Motor neuron (in vitro differentiated cells): ENCODE data around the gene PLCB1. TPM values are rescaled to one million over a fixed set of nuclear protein-coding genes. Genes with fewer than 3 reads are reported as not detected.
"Not testable (repeated sequence)": the region's sequence is repeated elsewhere in the genome, so short reads cannot be mapped to it uniquely, and the experiment has no call there.

Source experiments
- ATAC-seq, 8 experiments: fragments of 200-7000 bp; cut with Tn5 transposase; replicated peaks in 6 of 8; 2 replicates each; pipeline ENCODE4 v1.8.0; 2021; ENCODE audit warnings: mild to moderate bottlenecking in 8 of 8, moderate library complexity in 8 of 8
- H3K27ac ChIP-seq, 2 donors: fragments of 250-450 bp; sonication (Bioruptor Pico); 2 replicates each; pipeline ENCODE4 v1.9.0; 2021; ENCODE audit warnings: antibody characterized with exemption in 2 of 2, mild to moderate bottlenecking in 2 of 2, moderate library complexity in 1 of 2
- H3K4me1 ChIP-seq, 2 donors: fragments of 250-450 bp; sonication (Bioruptor Pico); replicated peaks in 1 of 2; 2 replicates each; pipeline ENCODE4 v1.6.1; 2021; ENCODE audit warnings: antibody characterized with exemption in 2 of 2, mild to moderate bottlenecking in 2 of 2, moderate library complexity in 1 of 2
- H3K4me3 ChIP-seq, 5 donors: fragments of 250-450 bp; sonication (Bioruptor Pico); 2 replicates each; pipeline ENCODE4 v1.9.0; 2021; ENCODE audit warnings: antibody characterized with exemption in 5 of 5, mild to moderate bottlenecking in 5 of 5, moderate library complexity in 4 of 5
- WGBS, 10 experiments: fragments of 450-650 bp; shearing (Covaris generic); methylation state at CpG; one replicate each; pipeline ENCODE4 v1.0.0; 2022; 5-methylcytosine and 5-hydroxymethylcytosine counted together
- in situ Hi-C, 9 experiments: fragments of 400-800 bp; cut with MboI; loops; one replicate each; pipeline ENCODE4 v1.15.0; 2021; ENCODE audit warnings: low sequenced_read_pairs in 9 of 9, low pct_unique_long_range_greater_than_20kb in 2 of 9; ENCODE audit not compliant: unreplicated experiment in 9 of 9
- total RNA-seq, 8 experiments: library from RNA; unstranded; fragments of 300-600 nt; gene quantifications; 2 replicates each; pipeline versions ENCODE4 v1.2.3 to v1.2.4, GENCODE V29; 2022

PLCB1 gene
- total RNA-seq, 8 experiments from 2014 or later: 7.7 to 65.5 (median 36.2) TPM

DNA sequence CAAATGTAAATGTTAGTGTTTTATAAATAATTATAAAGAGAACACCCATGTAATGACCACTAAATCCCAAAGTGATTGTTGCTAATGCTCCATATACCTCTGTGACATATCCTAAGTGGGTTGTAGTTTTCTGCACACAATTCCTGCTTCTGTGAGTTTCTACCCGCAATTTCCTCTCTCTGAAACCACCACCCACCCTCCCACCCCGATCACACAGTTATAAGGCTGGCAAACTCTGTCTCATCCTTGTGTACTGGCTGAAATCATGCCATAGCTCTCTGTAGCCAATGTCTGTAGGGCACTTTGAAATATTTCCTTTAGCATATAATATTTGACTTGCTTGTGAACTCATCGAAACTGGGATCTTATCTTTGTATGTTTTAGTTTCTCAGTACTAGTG is 236.6 kb downstream of the PLCB1 start:
- in situ Hi-C loops: no loop called here
- H3K27ac ChIP-seq: no peak overlapping the region
- peaks cover 0 to 4% of the 10 kb centered on the region in 2 donors for H3K4me1 ChIP-seq
- WGBS, 10 experiments: 35 to 100% (median 80%) methylated on average over 1 to 3 of the region's 3 CpGs; no CpG with 5 or more reads in 5 of the 10 experiments
- no peak for ATAC-seq
- H3K4me3 ChIP-seq: no peak overlapping the region

GRCh38 chr20:8369311-8369710 is 237.2 kb downstream of the PLCB1 start:
- Histone ChIP-seq H3K27ac (no peak overlapping the region), H3K4me3 (no peak overlapping the region), H3K4me1 (peaks cover 0 to 4% of the 10 kb centered on the region in 2 donors)
- no peak for ATAC-seq
- WGBS, 10 experiments: 60 to 100% (median 100%) methylated on average over 1 to 2 of the region's 2 CpGs; no CpG with 5 or more reads in 2 of the 10 experiments
- in situ Hi-C loops: no loop called here

DNA sequence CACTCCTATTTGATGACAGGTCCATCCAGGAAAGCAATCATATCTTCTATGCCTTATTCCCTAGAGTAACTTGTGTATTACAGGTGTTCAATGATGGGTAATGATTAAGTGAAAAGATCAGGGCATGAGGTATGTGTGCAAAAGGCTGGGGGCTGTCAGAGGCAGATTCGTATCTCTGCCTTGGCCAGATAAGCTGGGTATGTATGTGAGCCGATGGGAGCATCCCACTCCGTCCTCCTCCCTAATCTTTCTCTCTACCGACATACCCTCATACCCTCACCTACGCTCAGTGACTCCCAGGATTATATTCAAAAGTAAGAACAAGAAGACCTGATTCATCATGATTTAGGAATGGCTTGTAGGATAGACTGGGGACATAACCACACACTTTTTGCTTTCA is 238.7 kb downstream of the PLCB1 start:
- in situ Hi-C loops: no loop called here
- Histone ChIP-seq H3K4me3 (no peak overlapping the region), H3K27ac (no peak overlapping the region), H3K4me1 (peaks cover 0 to 2% of the 10 kb centered on the region in 2 donors)
- 90 to 100% (median 94%) methylated on average over 2 to 5 of the region's 5 CpGs; no CpG with 5 or more reads in 5 of the 10 experiments for WGBS, 10 experiments
- ATAC-seq: no peak

- 61 to 95% (median 85%) methylated on average over 2 to 5 of the region's 5 CpGs for WGBS, 10 experiments
- in situ Hi-C loops: no loop called here
- ATAC-seq: no peak
- H3K27ac ChIP-seq: no peak overlapping the region
- no peaks in the 10 kb centered on the region for H3K4me1 ChIP-seq
- H3K4me3 ChIP-seq: no peak overlapping the region
These were observed 240.8 kb downstream of the PLCB1 start for GRCh38 chr20:8372824-8373380.

DNA sequence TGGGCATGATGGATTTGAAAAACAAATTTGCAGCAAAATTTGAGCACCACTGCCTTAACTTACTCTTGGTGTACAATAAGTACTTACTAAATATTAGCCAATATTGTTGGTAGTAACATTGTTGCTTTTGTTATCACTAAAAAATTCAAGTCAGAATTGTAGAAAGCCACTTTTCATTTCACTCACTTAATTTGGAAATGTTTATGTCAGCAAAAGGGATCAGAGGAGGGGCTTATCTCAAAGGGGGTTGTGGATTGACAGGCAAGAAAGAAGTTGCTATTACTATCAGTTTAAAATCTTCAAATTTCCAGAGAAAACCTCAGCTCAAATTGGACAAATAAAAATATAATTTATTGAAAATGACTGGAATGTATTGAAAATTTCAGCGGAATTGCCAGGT is 241.5 kb downstream of the PLCB1 start:
- in situ Hi-C loops: no loop called here
- no peak overlapping the region for H3K4me3 ChIP-seq
- no peak overlapping the region for H3K27ac ChIP-seq
- WGBS, 10 experiments: 100% methylated on average over 1 of the region's 1 CpG; no CpG with 5 or more reads in 2 of the 10 experiments
- no peak for ATAC-seq
- H3K4me1 ChIP-seq: no peaks in the 10 kb centered on the region

DNA sequence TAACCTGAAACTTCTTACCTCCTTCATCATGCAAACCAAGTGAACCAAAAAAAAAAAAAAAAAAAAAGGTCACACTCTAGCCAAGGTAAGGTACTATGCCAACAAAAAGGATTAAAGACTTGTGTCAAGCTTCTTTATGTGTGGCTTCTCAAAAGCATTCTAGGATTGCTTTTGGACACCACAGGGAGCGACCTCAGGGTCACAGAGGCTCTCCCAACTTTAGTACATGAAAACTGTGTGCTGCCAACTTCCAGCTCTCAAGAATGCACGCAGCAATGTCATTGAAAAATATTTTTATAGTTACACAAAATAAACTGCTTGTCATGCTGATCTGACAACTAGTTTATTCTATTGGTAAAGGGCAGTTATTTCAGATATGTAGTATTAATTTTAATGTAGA is 243.8 kb downstream of the PLCB1 start:
- 57 to 100% (median 80%) methylated on average over 1 to 2 of the region's 2 CpGs; no CpG with 5 or more reads in 1 of the 10 experiments for WGBS, 10 experiments
- no peaks in the 10 kb centered on the region for H3K4me1 ChIP-seq
- ATAC-seq: no peak
- H3K27ac ChIP-seq: no peak overlapping the region
- in situ Hi-C loops: loop anchor here in 3 of 9 experiments (25.0 kb wide), 4 partner anchors 239 to 439 kb away; partner anchors contain the start of genes PLCB1 (in 2 of the 3) and HAO1 (in 1 of the 3)
- H3K4me3 ChIP-seq: no peak overlapping the region

DNA sequence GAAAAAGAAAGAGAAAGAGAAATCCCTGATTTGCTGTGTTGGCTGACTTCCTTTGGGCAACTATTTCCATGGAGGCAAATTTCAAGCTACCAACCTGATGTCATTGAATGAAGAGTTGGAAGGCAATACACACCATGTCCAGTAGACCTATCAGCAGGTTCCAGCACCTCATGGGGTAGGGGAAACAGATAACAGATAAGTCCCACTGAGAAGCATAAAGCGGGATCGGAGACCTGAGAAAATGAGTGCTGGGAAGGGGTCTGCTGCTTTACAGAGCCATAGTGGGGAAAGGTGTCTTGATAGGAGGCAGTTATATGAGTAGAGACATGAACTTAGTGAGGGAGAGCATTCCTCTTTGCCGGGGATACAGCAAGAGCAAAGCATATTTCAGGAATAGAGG is 244.9 kb downstream of the PLCB1 start:
- 60 to 100% (median 100%) methylated on average over 1 to 3 of the region's 3 CpGs; no CpG with 5 or more reads in 5 of the 10 experiments for WGBS, 10 experiments
- Histone ChIP-seq H3K4me1 (no peaks in the 10 kb centered on the region), H3K27ac (no peak overlapping the region), H3K4me3 (no peak overlapping the region)
- no peak for ATAC-seq
- in situ Hi-C loops: loop anchor here in 3 of 9 experiments (25.0 kb wide), 4 partner anchors 240 to 440 kb away; partner anchors contain the start of genes PLCB1 (in 2 of the 3) and HAO1 (in 1 of the 3)

DNA sequence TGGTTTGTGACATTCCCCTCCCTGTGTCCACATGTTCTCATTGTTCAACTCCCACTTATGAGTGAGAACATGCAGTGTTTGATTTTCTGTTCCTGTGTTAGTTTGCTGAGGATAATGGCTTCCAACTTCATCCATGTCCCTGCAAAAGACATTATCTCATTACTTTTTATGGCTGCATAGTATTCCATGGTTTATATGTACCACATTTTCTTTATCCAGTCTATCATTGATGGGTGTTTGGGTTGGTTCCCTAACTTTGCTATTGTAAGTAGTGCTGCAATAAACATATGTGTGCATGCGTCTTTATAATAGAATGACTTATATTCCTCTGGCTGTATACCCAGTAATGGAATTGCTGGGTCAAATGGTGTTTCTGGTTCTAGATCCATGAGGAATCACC is 247.1 kb downstream of the PLCB1 start:
- not testable (repeated sequence) for H3K4me1 ChIP-seq, H3K27ac ChIP-seq, ATAC-seq, H3K4me3 ChIP-seq
- in situ Hi-C loops: loop anchor here in 3 of 9 experiments (25.0 kb wide), 4 partner anchors 242 to 442 kb away; partner anchors contain the start of genes PLCB1 (in 2 of the 3) and HAO1 (in 1 of the 3)
- 60 to 100% (median 100%) methylated on average over 1 of the region's 1 CpG; no CpG with 5 or more reads in 3 of the 10 experiments for WGBS, 10 experiments

- WGBS, 10 experiments: no CpG with 5 or more reads among the region's 3 CpGs
- in situ Hi-C loops: loop anchor here in 3 of 9 experiments (10.0 to 25.0 kb wide), 5 partner anchors 70 to 448 kb away; partner anchors contain the start of genes PLCB1 (in 2 of the 3) and HAO1 (in 1 of the 3)
- Histone ChIP-seq H3K27ac (no peak overlapping the region), H3K4me1 (peaks cover 12% of the 10 kb centered on the region in 2 donors), H3K4me3 (no peak overlapping the region)
- ATAC-seq: peak; percentile 21 to 99 (median 54)
These were observed 253.2 kb downstream of the PLCB1 start for GRCh38 chr20:8385247-8385646.

DNA sequence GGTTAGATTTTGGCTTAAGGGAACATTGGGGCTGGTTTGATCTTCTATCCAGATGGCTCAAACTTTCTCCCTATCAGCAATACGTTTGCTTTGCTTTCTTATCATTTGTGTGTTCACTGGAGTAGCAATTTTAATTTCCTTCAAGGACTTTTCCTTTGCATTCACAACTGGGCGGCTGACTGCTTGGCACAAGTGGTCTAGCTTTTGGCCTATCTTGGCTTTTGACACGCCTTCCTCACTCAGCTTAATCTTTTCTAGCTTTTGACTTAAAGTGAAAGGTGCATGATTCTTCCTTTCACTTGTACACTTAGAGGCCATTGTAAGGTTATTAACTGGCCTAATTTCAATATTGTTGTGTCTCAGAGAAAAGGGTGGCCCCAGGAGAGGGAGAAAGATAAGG is 254.9 kb downstream of the PLCB1 start:
- ATAC-seq: no peak
- H3K27ac ChIP-seq: no peak overlapping the region
- 75 to 100% (median 93%) methylated on average over 1 to 3 of the region's 3 CpGs; no CpG with 5 or more reads in 1 of the 10 experiments for WGBS, 10 experiments
- peaks cover 12 to 20% of the 10 kb centered on the region in 2 donors for H3K4me1 ChIP-seq
- no peak overlapping the region for H3K4me3 ChIP-seq
- in situ Hi-C loops: loop anchor here in 3 of 9 experiments (10.0 to 25.0 kb wide), 5 partner anchors 72 to 450 kb away; partner anchors contain the start of genes PLCB1 (in 2 of the 3) and HAO1 (in 1 of the 3)

DNA sequence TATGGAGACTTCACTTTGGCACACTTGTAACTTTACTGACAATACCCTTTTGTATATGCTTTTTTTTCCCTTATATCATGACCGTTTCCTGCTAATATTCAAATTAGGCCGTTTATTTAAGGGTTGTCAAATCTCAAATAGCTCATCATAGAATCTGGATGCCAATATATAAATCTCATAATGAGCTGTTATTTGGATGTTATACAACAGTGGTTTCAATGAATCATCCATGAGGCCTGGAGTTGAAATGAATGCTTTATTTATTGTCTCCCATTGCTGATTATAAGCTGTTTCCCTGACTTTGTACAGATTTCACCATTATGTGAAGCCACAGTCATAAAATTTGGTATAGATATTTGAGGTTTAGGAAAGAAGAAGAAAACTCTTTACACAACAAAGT is 256.1 kb downstream of the PLCB1 start:
- no peak overlapping the region for H3K4me3 ChIP-seq
- WGBS, 10 experiments: 0 to 71% (median 55%) methylated on average over 2 of the region's 2 CpGs; no CpG with 5 or more reads in 2 of the 10 experiments
- in situ Hi-C loops: loop anchor here in 3 of 9 experiments (10.0 to 25.0 kb wide), 5 partner anchors 73 to 451 kb away; partner anchors contain the start of genes PLCB1 (in 2 of the 3) and HAO1 (in 1 of the 3)

GRCh38 chr20:8388707-8389106 is 256.6 kb downstream of the PLCB1 start:
- H3K4me3 ChIP-seq: no peak overlapping the region
- no peak overlapping the region for H3K27ac ChIP-seq
- in situ Hi-C loops: loop anchor here in 3 of 9 experiments (10.0 to 25.0 kb wide), 5 partner anchors 74 to 451 kb away; partner anchors contain the start of genes PLCB1 (in 2 of the 3) and HAO1 (in 1 of the 3)
- WGBS, 10 experiments: 40 to 100% (median 88%) methylated on average over 1 of the region's 1 CpG; no CpG with 5 or more reads in 3 of the 10 experiments
- peaks cover 12 to 20% of the 10 kb centered on the region in 2 donors for H3K4me1 ChIP-seq
- no peak for ATAC-seq

More for the DNA sequence above, 256.1 kb downstream of the PLCB1 start:
- Histone ChIP-seq H3K27ac (no peak overlapping the region), H3K4me1 (peaks cover 12 to 20% of the 10 kb centered on the region in 2 donors)
- no peak for ATAC-seq

DNA sequence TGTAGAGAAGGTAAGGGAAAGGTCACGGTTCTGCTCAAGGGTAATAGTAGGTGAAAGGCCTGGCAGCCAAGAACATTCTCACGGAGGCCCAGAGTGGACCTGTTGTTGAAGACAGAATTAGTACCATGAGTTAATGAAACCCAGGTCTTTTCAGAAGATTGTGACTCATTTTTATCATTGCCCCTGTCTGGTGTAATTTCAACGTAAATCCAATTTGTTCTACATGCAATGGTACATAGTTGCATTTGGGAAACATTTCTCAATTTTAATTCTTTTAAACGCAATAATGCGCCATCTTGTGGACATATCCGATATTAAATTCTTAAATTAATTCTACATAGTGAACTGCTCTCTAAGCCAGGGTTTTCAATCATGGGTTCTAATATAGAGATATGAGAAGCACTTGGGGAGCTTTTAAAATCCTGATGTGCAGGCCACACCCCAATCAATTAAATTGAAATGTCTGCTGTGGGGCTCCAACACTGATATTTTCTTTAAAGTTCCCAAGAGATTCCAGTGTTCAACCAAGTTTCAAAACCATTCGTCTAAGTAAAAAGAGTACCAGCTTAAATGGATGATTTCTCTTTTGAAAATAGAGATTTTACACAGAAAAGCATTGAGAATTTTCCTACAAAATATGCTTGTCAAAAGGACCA is 257.4 kb downstream of the PLCB1 start:
- Histone ChIP-seq H3K27ac (no peak overlapping the region), H3K4me3 (no peak overlapping the region), H3K4me1 (peaks cover 12 to 20% of the 10 kb centered on the region in 2 donors)
- in situ Hi-C loops: loop anchor here in 3 of 9 experiments (10.0 to 25.0 kb wide), 5 partner anchors 75 to 452 kb away; partner anchors contain the start of genes PLCB1 (in 2 of the 3) and HAO1 (in 1 of the 3)
- peak in 3 of 8 experiments; percentile 22 to 40 (median 36) for ATAC-seq
- WGBS, 10 experiments: 4 to 100% (median 40%) methylated on average over 1 to 7 of the region's 7 CpGs; no CpG with 5 or more reads in 1 of the 10 experiments
